Endothelial cell of umbilical vein (primary cell): ENCODE data around the gene TPBG.

Source experiments
- EZH2 ChIP-seq: IDR thresholded peaks from 2 replicates; pipeline ENCODE4 v1.6.1; 2012; ENCODE audit warnings: borderline replicate concordance, low read depth, mild to moderate bottlenecking, moderate library complexity, low read length, inconsistent platforms; ENCODE audit not compliant: severe bottlenecking
- FOS ChIP-seq: IDR thresholded peaks from 2 replicates; pipeline ENCODE4 v1.6.1; 2011; ENCODE audit warnings: mild to moderate bottlenecking, low read length, moderate library complexity, borderline replicate concordance; ENCODE audit not compliant: insufficient read depth
- MYC ChIP-seq: IDR thresholded peaks from one replicate; pipeline ENCODE4 v1.6.1; 2011; ENCODE audit warnings: mild to moderate bottlenecking, low read depth, low read length
- POLR2A ChIP-seq: IDR thresholded peaks from 2 replicates; pipeline ENCODE4 v1.6.1; 2012; ENCODE audit warnings: low read depth, mild to moderate bottlenecking, control low read depth, low read length
- POLR2AphosphoS5 ChIP-seq: IDR thresholded peaks from 2 replicates; pipeline ENCODE4 v1.6.1; 2012; ENCODE audit warnings: low read depth, mild to moderate bottlenecking, control low read depth, low read length, moderate library complexity; ENCODE audit not compliant: insufficient read depth
- TF ChIP-seq, protein P1 (sequence below), 2 donors: IDR thresholded peaks; 1 replicate in 1 of 2; 2 replicates in 1 of 2; pipeline ENCODE4 v1.5.1; 2011; ENCODE audit warnings: low read length in 2 of 2, mild to moderate bottlenecking in 2 of 2, moderate library complexity in 2 of 2, control low read depth in 1 of 2, inconsistent platforms in 1 of 2, low read depth in 1 of 2; ENCODE audit not compliant: insufficient read depth in 1 of 2; ENCODE audit errors: extremely low read depth in 1 of 2

DNA sequence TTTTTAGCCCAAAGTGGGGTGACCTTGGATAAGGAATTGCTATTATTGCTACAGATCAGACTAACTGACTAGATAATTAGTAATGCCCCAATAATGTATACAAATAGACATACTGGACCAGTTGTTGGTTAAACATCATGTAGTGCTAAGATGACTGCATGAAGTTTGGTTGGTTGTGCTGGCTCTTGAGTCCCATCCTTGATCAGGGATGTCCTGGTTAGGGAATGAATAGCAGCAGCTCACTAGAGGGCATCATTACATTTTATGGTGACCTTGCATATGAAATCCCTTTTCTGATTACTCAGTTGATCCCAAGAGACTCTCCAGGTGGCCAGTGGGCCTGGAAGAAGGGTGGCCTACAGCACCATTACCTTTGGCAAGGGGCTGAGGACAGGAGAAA, 10.9 kb downstream of the TPBG start:
- TF ChIP-seq, protein P1, sequence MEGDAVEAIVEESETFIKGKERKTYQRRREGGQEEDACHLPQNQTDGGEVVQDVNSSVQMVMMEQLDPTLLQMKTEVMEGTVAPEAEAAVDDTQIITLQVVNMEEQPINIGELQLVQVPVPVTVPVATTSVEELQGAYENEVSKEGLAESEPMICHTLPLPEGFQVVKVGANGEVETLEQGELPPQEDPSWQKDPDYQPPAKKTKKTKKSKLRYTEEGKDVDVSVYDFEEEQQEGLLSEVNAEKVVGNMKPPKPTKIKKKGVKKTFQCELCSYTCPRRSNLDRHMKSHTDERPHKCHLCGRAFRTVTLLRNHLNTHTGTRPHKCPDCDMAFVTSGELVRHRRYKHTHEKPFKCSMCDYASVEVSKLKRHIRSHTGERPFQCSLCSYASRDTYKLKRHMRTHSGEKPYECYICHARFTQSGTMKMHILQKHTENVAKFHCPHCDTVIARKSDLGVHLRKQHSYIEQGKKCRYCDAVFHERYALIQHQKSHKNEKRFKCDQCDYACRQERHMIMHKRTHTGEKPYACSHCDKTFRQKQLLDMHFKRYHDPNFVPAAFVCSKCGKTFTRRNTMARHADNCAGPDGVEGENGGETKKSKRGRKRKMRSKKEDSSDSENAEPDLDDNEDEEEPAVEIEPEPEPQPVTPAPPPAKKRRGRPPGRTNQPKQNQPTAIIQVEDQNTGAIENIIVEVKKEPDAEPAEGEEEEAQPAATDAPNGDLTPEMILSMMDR (IDR thresholded peaks at IDR 0.05; ENCODE audit: extremely low read depth in 1 of 2, insufficient read depth in 1 of 2, low read depth in 1 of 2, low read length in 2 of 2): no peak
- TF ChIP-seq EZH2 (no peak), POLR2AphosphoS5 (no peak), FOS (no peak), POLR2A (no peak), MYC (no peak)
